Stimulated activated CD4-positive, alpha-beta T cell treated with anti-CD3 and anti-CD28 coated beads, Interleukin-12 subunit alpha, Interleukin-12 subunit beta, amount 100 ng/mL, for 4 hours (primary cell): ENCODE measurements around the gene CEP164.

ENCODE experiments used
- DNase-seq: peaks from one replicate; pipeline ENCODE4 v3.0.0-alpha.2; 2020

CEP164 gene

DNA sequence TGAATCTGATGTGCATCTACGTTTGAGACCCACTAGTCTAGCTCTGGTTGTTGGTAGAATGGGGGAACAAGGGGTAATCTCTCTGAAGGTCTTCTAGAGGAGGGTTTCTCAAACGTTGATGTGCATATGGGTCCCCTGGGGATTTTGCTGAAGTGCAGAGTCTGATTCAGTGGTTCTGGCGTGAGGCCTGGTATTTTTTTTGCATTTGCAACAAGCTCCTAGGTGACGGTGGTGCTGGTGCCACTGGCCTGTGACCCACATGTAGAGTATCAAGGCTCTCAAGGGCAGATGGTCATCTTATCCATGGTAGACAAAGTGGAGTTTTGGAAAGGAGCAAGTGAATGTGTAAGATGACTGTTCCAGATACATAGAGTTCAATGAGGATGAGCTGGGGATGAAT lies 97.1 kb downstream of the CEP164 start:
- DNase-seq = no peak

DNA sequence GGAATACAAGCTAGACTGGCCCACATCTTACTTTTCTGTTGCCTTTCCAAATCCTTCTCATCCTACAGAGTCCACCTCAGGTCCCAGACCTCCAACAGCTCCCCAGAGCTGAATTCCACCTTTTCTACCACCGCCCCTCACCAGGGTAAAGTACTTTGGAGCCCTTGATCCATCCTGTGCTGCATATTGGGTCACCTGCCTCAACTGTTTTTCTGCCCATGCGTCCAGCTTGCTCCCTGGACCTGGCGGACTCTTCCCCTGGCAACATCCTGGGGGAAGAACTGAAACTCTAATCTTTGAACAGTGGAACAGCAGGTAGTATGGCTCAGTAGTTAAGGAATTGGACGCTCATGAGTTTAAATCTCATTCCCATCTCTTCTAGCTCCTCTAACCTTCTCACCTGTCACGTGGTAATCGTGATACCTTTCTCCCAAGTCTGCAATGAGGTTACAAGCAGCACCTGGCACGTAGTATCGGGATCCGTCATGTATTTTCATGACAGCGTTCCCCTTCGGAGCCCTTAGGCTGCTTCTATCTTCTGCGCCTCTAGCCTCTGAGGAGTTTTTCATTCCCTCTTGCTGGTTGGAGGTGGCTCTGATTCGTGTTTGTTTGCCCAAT lies 98.1 kb downstream of the CEP164 start:
- no peak for DNase-seq

- peak; percentile 71 for DNase-seq
Observed at GRCh38 chr11:117426297-117426685, 98.6 kb downstream of the CEP164 start.

DNA sequence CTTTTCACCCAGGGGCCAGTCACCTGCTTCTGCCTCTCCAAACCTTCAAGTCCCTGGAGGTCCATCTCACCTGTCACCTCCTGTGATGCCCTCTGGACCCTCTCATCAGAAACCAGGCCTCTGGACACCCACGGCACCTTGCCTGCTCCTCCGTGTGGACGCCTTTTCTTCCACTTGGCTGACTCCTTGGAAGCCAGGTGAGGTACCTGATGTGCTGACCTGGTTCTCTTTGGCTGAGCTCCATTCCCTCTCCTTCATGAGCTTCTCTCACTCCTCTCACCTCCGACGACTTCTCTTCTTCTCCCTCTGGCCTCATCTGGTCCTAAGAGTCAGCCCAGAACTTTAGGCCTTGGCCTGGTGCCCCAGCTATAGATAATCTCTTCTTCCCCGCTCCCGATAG lies 99.3 kb downstream of the CEP164 start:
- no peak for DNase-seq

DNA sequence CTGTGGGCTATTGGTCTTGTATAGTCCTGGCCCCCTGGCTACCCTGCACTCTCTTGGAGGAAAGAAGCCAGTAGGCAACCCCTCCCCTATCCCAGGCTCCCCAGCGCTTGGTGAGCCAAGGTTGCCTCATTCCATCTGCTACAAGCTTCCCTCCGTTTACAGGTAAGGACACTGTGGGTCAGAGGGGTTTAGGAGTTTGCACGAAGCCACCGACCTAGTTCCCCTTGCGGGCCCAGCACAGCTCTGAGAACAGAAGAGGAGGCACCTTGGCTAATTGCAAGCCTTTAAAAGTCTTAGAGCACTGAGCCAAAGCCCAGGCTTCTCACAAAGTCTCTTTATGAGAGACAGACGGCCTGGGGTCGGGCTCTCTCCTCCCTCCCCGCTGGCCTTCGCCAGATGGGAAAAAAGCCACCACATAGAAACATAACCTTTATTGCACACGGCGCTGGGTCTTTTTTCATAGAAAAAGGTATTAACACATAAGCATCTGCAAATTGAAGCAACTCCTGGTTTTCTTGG lies 99.8 kb downstream of the CEP164 start:
- no peak for DNase-seq

DNA sequence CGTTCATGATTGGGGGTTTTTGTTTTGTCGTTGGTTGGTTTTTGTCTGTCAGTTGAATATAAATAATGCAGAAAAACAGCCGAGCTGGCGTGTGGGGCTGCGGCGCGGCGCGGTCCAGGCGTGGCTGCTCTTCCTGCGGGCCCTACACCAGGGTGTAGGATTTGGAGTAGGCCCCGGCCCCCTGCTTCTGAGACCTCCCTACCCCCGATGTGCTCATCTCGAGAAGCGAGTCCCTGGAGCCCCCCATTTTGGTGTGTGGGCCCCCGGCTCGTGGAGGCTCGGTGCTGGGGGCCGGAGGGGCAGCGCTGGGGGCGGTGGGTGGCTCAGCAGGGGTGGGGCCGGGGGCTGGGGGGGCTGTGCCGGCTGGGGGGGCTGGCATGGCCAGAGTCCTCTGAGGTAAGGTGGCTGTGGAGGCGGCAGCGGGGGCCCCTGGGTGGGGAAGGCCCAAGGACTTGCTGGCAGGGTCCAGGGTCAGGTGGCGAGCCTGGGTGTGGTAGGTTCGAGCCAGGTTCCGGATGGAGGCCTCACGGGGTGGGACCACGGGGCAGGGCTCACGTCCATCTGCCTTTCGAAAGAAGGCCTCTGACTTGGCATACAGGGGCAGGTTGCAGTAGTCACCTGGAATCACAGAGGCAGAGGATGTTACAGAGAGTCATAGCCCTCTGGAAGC lies 100.7 kb downstream of the CEP164 start:
- DNase-seq = no peak

DNA sequence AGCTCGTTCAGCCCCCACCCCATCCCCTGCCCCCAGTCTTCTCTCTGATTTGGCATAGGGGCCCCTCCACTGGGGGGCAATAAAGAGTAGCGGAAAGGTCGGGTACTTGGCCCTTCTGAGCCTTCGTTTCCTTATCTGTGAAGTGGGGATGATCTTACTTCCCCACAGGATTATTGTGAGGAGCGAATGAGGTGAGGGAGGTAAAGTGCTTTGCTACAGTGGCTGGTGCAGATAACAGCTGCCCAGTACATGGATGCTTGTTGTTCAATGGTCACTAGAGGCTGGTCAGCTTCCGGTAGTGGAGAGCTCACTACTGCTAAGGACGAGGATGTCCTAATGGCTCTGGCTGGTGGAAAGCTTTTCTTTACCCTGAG lies 101.2 kb downstream of the CEP164 start:
- no peak for DNase-seq

- no peak for DNase-seq
Observed at GRCh38 chr11:117430293-117430955, 102.8 kb downstream of the CEP164 start.

DNA sequence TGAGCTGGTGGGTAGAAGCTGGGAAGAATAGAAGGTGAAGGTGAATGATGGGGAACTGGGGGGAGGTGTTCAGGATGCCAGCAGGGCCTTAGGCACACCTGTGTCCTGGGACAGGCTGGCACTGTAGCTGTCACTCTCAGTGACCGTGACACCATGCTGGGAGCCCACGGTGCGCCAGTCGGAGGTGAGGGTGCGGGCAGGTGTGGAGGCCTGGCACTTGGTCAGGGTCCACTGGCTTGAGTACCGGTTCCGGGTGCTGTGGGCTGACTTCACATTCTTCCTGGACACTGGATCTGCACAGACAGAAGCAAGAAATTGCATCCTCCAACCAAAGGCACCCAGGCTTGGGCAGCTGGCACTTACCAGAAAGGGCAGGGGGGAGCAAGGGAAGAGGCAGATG lies 103.8 kb downstream of the CEP164 start:
- no peak for DNase-seq

DNA sequence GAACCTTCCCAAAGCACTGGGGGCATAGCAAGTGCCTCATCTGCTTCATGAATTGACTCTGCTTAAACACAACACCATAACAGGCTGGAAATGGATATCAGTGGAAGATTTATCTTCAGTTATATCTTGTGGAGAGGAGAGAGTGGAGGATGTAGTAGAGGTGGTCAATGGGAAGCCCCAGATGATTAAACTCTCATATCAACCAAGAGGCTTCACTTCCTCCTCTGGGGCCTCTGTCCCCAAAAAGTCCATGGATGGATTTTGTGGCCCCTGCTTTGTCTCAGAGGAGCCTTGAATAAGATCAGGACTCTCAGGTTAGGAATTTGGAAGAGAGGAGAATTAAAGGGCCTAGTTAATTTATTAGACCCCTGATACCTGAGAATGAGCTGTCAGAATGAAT lies 106.1 kb downstream of the CEP164 start:
- no peak for DNase-seq

DNA sequence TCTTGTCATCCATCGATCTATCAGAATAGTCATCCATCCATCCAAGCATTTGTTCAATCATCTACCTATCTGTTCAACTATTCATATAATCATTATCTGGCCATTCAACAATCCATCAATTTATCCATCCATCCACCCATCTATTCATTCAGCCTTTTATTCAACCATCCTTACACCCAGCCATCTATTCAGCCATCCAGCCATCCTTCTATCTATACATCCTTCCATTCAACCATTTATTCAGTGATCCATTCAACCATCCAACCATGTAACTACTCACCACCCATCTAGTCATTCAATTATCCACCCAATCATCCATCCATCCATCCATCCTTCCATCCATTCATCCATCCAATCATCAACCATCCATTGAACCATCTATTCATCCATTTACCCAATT lies 106.8 kb downstream of the CEP164 start:
- no peak for DNase-seq

DNA sequence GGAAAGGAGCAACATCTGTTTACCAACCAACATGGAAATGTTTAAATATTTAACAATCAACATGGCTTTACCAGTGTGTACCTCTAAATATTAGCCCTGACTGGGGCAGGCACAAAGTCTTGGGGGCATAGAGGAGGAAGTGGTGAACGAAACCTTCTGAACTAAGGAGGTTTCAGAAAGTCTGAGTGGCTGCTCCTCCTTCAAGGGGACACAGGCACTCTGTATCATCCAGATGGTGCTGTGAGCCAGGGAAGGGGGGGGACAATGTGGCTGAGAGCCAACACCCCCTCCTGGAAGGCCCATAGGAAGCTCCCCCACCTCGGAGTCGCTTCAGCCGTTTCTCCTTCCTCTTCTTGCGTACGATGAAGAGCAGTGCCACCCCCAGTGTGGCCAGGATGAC lies 107.7 kb downstream of the CEP164 start:
- DNase-seq = no peak

GRCh38 chr11:117437041-117437790 lies 109.6 kb downstream of the CEP164 start:
- DNase-seq = no peak

DNA sequence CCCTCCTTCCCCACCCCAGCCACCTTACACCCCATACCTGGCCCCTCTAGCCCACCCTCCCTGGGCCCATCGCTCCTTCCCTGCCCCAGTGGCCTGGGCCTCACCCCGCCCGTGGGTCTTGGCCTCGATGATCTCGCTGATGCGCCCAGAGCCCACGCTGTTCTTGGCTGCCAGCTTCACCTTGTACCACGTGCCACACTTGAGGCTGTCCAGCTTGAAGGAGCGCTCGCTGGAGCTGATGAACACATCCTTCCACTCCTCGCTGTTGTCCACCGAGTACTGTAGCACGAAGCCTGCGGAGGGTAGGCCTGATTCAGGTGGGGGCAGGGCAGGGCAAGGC lies 110.1 kb downstream of the CEP164 start:
- no peak for DNase-seq

DNA sequence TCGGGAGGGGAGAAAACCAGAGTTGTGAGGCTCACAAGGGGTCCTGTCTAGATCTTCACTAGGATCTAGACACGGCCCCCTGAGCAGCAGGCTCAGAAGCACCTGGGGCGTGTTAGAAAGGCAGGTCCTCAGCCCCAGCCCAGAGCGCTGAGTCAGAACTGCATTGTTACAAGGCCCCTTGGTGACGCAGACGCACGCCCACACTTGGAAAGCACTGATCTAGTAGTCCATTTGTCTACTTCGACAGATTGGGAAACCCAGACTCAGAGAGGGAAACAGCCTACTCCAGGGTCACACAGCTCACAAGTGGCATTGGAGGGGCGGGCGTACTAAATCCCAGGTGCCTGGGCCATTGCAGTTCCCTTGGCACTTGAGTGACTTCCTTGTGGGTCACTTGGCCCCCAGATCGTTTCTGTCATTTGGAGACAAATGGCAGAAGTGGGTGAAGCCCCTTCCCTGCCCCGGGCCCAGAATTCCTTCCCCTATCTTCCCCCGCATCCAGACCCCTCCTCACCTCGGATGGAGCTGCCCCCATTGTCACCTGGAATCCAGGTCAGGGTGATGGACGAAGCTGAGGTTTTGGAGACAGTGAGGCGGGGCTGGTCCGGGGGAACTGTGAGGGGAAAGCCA lies 110.8 kb downstream of the CEP164 start:
- DNase-seq = no peak

DNA sequence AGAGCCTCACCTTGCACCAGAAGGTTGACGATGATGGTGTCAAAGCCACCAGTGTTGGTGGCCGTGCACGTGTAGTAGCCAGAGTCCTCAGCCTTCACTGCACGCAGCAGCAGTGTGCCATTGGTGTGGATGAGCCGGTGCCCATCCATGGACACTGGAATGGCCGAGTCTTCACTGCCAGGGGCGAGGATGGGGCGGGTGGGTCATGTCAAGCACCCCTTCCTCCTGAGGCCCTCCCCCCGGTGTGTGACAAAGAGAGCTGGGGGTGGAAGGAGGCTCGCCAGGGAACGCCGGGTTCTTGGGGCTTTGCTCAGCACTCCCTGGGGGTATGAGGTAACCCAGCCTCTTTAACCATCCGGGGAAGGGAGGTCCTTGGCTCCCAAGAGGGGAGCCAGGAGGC lies 111.6 kb downstream of the CEP164 start:
- no peak for DNase-seq

DNA sequence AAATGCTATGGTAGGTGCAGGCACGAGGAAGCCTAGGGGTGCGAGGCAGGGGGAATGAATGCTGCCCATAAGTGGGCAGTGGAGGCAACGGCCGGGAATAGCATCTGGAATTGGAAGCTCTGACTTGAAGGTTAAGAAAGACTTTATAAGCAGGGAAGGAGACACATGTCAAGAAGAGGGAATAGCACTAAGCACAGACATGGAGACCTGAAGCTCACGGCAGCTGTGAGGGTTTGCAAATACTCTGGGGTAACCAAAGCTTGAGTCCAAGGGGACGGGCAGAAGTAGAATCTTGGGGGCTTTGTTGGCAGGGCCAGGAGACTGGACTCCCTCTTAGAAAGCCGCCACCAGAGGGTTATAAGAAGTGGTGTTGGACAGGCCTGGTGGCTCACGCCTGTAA lies 112.6 kb downstream of the CEP164 start:
- DNase-seq = no peak

GRCh38 chr11:117441146-117441975 lies 113.7 kb downstream of the CEP164 start:
- DNase-seq = no peak

DNA sequence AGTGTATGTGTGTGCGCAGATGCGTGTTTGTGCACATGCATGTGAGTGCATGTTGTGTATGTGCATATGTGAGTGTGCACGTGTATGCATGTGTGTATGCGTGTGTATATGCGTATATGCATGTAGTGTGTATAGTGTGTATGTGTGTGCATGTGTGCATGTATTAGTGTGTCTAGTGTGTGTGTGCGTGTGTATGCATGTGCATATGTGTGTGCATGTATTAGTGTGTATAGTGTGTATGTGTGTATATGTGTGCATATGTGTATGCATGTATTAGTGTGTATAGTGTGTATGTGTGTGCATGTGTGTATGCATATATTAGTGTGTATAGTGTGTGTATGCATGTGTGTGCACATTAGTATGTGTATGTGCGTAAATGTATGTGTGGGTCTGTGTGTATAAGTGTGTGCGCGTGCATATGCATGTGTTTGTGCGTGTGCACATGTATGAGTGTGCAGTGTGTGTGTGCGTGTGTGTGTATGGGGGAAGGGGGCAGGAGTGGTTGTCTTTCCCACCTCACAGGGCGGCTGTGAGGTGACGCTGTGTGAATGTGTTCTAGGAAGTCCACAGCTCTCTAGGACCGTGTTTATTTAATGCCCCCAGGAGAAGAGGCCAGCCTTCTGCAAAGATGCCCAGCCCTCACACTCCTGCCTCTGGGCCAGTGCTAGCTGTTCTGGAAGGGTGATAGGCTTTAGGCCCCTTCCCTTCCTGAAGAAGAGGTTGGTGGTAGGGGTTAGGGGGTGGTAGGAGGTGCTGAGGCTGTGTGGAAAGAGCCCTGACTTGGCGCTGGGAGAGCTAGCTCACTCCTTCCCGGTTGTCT lies 114.6 kb downstream of the CEP164 start:
- no peak for DNase-seq

DNA sequence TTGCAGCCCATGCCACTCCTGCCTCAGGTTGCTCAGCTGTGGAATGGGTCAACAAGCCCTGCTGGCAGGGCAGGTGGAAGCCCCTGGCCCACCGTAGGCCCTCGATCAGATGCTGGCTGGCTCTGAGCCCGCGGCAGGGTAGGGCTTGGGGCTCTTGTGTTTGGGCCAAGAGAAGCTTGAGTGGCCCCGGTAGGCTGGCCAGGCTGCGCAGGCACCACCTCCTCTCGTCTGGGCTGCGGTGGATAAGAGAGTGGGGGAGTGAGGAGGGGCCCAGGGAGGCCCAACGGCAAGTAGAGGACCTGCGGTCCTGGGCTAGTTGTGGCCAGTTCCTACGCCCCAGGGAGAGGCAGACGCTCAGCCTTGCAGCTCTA lies 115.2 kb downstream of the CEP164 start:
- no peak for DNase-seq
